LoVo (cell line): Measurements from ENCODE around the gene GRID2.
"Not testable (repeated sequence)": the region's sequence is repeated elsewhere in the genome, so short reads cannot be mapped to it uniquely, and the experiment has no call there.

ENCODE experiments used
- DNase-seq: peaks from one replicate; pipeline ENCODE4 v3.0.0-alpha.2; 2016; ENCODE audit warnings: low spot score

The GRID2 gene

DNA sequence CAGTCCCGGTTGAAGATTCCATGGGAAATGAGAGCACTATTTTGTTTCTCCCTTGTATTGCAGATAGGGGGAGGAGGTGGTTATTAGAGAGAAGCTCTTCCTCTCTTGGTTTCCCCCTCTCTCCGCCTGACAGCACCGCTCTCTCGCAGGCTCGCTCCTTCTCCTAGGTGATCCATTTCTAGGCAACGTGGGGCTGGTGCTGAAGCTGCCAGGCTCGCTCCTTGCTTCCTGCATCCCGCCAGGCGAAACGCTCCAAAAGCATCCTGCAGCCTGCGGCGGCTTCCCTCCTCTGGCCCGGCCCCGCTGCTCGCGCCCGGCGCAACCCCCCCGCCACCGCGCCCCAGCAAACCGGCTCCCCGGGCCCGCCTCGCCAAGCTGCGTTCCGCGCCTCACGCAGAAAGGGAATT lies at the start of gene GRID2:
Gene GRID2, plus strand, starts transcription at position 346 of the 407 bp plus-strand sequence.
- DNase-seq: no peak

DNA sequence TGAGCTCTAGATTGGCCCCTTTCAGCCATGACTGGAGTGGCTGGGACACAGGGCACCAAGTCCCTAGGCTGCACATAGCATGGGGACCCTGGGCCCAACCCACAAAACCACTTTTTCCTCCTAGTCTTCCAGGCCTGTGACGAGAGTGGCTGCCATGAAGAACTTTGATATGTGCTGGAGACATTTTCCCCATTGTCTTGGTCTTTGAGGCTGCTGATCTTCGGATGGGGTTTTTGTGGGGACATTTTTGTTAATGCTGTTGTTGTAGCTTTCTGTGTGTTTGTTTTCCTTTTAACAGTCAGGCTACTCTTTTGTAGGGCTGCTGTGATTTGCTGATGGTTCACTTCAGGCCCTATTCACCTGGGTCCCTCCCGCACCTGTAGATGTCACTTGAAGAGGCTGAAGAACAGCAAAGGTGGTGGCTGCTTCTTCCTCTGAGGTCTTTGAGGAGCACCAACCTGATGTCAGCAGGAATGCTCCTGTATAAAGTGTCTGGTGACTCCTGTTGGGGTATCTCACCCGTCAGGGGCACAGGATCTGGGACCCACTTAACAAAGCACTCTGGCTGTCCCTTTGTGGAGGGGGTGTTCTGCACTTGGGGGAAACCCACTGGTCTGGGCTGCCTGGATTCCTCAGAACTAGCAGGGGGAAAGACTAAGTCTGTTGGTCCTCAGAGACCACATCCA lies 49.6 kb upstream of the GRID2 start:
- no peak for DNase-seq

DNA sequence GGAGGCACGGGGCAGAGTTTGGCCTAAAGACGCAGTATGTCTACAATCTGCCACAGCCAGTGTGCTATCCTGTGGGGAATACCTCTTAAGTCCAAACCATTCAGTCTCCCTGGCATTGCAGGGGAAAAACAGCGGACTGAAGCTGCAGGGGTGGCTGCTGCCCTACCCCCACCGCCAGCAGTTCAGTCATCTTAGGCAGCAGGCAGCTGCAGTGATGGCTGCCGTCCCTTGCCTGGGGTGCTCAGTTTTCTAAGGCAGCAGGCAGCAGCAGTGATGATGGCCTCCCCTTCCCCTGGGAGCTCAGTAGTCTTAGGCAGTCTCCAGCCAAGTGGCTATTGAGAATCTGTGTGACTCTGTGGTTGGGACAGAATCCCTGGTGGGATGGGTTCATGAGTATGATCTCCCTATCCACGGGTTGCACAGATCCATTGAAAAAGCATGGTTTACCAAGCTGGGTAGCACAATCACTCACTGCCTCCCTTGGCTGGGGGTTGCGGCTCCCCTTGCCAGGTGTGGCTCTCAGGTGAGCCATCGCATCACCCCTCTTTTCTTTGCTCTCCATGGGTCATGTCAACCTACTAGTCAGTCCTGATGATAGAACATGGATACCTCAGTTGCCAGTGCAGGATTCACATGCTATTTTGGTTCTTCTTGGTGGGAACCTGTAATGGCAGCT lies 48.9 kb upstream of the GRID2 start:
- DNase-seq: no peak

DNA sequence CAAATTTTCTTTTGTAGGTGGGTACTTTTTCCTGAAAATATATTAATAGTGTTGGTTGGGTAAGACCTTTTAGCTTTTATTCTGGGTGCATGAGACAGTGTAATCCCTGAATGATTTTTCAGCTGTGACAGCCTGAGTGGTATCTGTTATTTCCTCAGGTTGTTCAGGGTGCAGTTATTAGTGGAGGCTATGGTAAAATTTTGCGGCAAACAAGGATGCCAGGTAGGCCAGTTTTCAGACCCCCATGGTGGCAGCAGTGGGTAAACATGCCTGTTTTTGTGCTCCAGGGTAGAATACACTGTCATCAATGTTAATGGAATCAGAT lies 47.9 kb upstream of the GRID2 start:
- no peak for DNase-seq

DNA sequence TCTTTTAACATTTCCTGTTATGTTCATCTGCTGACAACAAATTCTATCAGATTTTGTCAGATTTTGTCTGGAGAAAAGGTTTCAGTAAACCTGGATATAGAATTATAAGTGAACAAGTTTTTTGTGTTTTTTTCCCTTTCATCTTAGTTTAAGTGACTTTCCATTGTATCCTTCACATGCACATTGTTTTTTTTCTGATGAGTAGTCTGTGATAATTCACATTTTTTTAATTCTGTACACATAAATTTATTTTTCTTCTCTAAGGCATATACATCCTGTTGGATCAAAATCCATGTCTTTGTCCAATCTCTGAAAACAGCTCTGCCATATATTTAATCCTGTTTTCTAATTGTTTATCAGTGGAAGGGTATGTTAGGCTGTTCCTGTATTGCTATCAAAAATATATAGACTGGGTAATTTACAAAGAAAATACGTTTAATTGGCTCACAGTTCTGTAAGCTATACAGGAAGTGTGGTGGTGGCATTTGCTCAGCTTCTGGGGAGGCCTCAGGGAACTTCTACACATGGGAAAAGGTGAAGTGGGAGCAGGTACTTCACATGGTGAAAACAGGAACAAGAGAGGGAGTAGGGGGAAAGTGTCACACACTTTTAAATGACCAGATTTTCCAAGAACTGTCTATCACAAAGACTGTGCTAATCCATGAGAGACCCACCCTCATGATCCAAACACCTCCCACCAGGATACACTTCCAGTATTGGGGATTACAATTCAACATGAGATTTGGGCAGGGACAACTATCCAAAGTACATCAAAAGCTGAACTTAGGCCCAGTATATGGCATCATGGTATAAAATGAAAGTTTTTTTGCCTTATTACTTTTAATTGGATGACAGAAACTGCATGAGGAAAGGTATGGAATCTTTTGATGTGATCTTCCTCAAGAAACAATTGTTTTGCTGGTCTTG lies 45.6 kb upstream of the GRID2 start:
- DNase-seq: no peak

DNA sequence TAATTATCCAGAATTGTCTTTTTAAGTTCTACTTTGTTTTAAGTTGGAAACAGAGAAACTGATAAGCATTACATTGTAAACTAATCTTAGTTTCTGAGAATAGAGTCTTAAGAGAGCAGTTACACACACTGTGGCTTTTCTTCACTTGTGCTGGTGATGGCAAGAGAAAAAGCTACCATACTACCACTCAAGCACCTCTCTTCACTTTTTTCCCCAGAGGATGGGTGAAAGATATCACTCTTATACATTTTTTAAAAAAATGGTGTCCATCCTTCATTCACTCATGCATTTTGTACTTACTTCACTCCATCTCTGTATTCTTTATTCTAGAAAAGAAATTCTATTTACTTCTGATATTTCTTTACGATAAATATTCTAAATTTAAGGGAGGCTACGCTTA lies 42.5 kb upstream of the GRID2 start:
- DNase-seq: no peak

DNA sequence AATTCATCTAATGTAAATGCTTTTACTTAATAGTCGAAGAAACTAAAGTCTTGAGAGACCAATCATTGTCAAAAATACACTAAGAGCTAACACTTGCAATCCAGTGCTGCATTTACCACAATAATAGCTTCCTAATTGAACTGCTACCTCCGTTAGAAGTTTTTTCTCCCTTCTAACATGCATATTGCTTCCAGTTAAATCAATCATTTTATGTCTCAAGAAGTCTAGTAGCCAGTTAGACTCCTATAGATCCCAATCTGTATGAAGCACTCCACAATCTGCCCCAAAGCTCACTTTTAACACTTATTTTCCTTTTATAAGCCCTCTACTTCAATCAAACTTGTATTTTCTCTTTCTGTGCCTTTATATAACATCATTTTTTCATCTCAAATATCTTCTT lies 41.4 kb upstream of the GRID2 start:
- DNase-seq: no peak

DNA sequence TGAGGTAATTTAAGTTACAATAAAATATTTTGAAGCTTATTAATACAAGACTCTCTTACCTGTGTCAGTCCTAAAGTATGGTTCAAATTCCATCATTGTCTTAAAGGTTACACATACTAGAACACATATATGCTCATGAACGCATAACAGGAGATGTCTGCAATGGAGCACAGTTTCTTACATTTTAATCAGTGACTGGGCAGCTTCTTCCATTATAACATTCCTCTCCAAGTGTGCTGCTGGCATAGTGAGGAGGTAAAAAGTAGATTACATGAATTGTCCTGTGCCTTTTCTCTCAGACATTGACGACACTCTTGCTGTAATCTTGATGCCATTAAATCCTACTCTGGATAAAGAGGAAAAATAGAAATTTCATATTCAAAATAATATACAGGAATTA lies 40.8 kb upstream of the GRID2 start:
- DNase-seq: no peak

DNA sequence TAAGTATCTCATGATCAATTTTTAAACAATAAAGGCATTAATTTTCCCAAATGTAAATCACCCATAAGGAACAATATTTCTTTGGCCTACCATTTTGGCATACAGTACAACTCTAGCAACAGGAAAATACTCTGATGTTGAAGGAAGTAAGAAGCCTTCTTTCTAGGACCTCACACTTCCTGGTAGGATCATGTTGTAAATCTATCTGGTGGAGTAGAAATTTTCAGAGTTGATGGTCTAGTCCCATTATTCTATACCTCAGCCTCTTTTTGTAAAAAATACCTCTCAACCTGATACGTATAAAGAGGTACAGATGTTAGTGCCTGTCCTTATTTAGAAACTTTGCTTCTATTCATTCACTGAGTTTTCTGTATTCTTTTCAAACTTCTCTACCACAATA lies 40.2 kb upstream of the GRID2 start:
- DNase-seq: no peak

DNA sequence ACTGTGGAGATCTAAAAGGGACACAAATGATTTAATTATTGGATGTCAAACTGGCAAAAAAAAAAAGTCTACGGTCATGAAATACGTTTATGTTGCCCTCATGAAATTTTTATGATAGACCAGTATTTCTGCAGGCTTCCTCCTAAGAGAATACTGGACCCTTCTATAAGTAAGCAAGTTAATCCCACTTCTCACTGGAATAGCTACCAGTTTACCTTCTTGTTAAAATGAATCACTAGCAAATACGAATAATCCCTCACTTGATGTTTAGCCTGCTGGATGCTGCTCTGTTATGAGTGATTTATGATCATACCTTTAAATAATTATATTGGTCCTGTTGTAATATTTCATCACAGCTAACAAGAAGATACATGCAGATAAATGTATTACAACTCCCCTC lies 39.6 kb upstream of the GRID2 start:
- no peak for DNase-seq

DNA sequence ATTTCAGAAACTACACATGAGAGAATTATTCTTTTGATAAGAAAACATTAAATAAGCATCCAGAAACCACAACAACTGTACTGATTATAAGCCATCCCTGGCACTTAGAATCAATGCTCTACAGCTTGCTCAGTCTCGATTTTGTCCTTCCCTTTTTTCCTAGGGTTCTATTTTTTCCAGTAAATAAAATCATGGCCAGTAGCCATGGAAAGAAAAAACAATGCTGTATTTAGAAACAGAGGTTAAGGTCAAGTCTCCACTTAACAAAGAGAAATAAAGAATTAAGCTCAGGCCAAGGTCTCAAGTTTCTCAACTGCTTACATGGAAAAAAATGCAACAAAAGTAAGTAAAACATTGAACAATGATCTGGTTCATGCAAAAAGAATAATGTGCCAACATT lies 38.7 kb upstream of the GRID2 start:
- DNase-seq: no peak

DNA sequence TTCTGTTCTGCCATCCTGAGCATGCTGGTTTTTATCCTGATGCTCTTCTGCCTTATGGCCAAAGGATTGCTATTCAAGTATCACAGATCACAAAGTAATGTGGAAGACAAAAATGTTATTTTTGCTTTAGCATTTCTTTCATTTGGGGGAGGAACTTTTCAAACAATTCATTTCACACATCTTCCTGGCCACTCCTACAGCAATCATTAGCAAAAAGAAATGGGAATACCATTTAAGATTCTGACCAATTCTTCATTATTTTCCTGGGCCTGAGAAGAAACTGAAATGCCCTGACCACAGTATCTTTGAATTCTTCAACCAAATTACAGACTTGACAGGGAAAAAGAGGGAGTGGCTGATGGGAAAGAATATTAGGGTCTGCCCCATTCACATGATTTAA lies 38.0 kb upstream of the GRID2 start:
- no peak for DNase-seq

DNA sequence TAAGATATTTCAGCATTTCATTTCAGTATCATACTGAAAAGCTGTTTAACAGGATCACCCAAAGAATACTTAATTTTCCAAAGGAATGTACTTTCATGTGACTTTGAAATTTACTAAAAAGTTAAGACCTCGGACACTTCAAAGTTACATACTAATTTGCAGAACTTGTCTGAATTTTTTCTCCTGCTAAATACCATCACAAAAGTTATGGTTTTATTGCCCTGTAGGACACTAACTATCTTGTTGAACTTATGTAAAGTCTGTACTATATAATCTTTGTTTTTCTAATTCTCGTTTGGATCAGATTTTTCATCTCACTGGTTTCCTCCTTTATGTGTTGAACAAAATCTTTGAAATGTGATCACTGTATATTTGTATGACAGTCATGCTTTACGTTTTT lies 37.2 kb upstream of the GRID2 start:
- DNase-seq: no peak

DNA sequence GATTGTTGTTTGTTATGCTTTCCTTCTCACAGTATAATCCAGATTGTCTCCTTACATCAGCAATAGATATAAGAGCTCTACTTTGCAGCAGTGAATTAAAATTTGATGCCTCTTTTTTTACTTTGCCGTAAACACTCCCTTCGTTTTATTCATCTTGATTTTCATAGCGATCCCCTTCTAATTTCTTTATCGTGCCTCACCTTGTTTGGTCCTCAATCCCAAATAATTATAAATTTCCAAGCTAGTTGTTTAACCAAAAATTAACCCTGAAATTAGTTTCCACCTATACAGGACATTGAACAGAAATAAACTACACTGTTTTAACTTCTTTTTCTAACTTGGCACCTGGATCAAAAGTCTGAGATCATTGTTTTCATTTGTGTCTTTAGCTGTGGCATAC lies 35.1 kb upstream of the GRID2 start:
- no peak for DNase-seq

DNA sequence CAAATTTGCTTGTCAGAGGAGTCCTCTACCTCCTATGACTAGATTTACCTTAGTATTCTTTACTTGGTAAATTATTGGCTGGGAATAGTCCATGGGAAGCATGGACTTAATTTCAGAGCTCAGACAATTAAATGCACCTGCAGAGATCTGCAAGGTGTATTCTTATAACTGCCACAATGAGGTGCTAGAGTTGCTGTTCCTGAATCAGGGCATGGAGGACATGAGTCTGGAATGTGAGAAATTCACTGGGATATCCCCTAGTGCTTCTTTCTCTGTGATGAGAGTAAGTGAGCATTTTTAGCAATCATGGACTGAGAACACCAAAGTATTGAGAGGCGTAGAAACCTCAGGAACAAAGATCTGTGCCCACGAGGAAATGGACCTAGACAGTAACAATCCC lies 32.9 kb upstream of the GRID2 start:
- DNase-seq: no peak

DNA sequence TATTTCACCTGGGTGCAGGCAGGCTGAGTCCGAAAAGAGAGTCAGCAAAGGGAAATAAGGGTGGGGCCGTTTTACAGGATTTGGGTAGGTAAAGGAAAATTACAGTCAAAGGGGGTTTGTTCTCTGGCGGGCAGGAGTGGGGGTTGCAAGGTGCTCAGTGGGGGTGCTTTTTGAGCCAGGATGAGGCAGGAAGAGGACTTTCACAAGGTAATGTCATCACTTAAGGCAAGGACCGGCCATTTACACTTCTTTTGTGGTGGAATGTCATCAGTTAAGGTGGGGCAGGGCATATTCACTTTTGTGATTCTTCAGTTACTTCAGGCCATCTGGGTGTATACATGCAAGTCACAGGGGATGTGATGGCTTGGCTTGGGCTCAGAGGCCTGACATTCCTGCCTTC lies 32.2 kb upstream of the GRID2 start:
- DNase-seq: not testable (repeated sequence)

DNA sequence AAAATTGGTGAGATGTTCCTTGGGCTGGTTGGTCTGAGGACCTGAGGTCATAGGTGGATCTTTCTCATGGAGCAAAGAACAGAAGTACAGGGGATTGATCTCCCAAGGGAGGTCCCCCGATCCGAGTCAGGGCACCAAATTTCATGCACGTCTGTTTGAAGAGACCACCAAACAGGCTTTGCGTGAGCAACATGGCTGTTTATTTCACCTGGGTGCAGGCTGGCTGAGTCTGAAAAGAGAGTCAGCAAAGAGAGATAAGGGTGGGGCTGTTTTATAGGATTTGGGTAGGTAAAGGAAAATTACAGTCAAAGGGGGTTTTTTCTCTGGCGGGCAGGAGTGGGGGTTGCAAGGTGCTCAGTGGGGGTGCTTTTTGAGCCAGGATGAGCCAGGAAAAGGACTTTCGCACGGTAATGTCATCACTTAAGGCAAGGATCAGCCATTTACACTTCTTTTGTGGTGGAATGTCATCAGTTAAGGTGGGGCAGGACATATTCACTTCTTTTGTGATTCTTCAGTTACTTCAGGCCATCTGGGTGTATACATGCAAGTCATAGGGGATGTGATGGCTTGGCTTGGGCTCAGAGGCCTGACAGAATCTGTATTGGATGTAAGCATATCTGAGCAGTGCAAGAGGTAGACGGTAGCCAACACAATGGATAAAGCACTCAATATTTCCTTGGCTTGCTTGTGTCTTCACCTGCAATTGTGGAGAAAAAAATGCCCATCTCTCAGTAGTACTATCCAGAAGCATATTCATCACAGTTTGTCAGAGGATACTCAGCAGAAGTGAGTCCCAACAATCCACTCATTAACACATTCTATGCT lies 26.5 kb upstream of the GRID2 start:
- not testable (repeated sequence) for DNase-seq

DNA sequence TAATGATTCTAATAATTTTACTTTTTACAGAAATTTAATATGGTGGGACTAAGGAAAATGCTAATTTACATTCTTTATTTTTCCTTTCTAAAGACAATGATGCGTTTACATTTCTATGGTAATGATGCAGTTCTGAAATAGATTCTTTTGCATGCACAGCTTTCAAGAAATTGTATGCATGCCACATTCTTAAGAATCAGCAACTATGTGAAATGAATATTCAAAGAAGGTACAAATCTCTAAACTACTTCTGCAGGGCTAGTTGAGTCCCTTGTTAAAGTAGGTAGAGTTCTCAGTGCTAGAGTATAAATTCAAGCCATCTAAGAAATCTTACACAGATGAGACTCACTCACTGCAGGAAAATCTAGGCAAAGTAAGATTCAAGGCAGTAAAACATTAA lies 24.5 kb upstream of the GRID2 start:
- DNase-seq: no peak

DNA sequence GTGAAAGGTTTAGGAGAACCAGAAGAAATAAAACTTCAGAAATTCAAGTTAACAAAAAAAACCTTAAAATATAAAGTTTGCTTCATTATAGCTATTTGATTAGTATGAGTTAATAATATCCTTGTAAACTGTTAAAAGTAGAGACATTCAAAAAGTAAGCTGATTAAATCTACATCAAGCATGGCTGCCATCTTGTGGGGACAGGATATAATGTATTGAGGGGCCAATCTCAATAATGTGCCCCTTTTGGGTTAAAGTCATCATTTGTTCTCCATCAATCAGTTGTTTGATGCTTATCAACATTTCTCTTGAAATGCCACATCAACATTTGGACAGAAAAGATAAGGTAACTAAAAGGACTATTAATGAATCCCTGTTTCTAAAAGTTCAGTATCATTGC lies 4.6 kb upstream of the GRID2 start:
- no peak for DNase-seq

DNA sequence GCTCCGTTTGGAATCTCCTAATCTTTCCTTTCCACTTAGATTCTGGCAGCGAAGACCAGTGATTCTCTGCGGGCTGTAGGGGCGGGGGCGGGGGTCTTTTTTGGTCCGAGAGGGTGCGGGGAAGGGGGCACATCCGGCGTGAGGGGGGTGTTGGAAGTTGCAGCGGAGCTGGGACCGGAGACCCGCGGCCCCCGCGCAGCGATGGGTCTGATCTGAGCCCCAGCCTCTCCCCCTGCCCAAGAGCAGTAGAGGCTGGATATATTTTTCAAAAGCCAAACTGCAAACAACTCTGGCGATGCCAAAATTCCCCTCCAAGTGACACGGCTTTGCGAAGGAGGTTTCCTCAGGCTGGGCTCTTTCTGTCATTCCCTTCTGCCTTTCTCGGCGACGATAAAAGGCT lies 355 bp downstream of the GRID2 start:
- no peak for DNase-seq

DNA sequence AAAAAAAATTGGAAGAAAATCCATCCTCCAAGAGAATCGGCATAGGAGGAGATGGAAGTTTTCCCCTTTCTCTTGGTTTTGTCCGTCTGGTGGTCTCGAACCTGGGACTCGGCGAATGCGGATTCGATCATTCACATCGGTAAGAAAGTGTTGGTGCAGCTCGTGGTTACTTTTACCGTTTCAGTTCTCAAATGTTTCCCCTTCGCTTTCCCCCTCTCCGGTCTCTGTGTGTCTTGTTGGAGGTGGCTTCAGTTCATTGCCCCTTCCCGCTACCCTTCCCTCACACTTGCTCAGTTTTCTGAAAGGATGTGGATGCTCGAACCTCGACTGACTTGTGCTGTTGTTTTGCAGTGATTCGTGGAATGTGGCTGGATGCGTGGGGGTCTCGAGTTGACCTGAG lies 840 bp downstream of the GRID2 start:
- no peak for DNase-seq

DNA sequence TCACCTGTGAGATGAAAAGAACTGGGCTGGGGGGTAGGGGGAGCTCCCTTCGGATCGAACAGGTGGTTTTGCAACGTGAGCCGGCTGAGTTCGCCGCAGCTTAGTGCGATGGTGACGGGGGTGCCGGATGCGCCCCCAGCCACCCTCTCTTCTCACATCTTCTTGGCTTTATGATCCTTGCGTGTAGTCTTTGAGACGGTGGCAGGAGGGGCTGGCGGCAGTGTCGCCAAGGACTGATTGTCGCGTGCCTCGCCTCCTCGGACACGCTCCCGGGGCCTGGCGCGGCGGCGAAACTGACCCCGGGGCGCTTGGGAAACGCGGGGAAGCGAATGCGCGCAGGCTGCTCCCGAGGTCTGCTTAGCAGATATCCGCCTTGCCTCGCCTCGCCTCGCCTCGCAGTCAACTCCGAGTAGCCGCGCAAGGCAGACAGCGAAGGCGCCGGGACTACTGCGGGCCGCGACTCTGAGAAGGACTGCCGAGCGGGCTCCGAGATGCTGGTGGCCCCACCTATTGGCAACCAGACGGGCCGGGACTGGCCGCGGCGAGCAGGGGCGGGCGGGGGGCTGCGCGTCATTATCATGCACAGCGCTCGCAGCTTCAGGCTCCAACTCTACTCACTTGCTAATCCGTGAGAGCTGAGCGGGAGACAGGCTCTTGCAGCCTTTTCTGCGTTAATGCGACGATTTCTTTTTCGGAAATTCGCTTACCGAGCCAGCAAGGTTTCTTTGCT lies 1.5 kb downstream of the GRID2 start:
- DNase-seq: no peak
